ENCODE results near the gene HSDL1.
A peak's percentile ranks its signal among the peaks of the same experiment; 100 is the strongest.

The HSDL1 gene

GRCh38 chr16:84176192-84177053 is 31.4 kb upstream of the HSDL1 start:
- no peak for DNase-seq (ENCODE audit: low read depth)

DNA sequence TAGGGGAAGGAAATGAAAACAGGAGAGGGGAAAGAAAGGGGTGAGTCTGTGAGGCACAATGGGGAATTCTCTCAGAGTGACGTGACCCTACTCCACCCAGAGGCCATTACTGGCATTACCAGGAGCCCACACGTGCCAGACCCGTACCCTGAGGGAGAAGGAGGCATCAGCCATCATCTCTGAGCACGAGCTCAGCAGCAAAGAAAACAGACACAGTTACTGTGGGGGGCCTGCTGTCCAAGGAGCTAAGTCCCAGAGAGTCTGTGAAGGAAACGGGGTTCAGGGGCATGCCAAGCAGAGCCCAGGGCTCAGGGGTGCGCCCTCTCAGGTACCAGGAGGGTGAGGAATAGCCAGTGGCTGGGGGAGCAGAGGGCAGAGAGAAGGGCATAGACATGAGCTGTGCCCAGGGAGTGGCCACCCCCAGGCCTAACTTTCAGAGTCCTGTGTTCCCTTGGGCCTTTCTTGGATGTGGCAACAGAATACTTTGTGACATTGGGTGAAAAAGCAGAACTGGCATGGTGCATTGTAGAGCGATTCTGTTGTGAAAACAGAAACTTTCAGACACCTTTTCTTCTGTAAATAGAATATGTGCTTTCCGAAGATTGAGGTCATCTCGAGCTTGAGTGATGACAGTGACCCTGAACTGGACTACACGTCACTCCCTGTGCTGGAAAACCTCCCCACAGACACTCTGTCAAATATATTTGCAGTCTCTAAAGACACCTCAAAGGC is 30.5 kb upstream of the HSDL1 start:
- no peak for DNase-seq (ENCODE audit: low read depth)

DNA sequence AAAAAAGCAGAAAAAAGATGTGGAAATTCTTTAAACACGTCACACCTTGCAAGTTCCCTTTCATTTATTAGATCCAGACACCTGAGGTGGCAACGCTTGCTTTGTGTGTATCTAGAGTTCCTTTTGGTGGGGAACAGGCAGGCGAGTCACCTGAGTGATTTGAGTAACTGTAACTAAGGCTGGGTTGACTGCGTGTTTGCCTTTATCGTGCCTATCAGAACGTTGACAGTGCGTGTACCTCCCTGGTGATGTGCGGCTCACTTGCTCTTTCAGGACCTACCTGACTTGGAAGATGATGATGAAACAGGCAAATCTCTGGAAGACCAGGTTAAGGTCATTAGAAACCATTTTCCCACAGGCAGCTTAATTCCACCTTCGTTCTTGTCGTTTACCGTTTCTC is 29.4 kb upstream of the HSDL1 start:
- DNase-seq (ENCODE audit: low read depth): no peak

DNA sequence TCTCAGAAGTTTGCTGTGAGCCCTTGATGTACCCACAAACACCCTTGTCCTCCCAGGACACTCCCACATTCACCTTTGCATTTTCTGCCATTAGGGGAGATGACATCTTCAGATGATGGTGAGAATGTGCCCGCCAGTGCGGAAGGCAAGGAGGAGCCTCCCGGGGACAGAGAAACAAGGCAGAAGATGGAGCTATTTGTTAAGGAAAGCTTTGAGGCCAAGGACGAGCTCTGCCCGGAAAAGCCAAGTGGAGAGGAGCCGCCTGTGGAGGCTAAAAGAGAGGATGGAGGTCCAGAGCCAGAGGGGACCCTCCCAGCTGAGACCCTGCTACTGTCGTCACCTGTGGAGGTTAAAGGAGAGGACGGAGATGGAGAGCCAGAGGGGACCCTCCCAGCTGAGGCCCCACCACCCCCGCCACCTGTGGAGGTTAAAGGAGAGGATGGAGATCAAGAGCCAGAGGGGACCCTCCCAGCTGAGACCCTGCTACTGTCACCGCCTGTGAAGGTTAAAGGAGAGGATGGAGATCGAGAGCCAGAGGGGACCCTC is 24.9 kb upstream of the HSDL1 start:
- no peak for DNase-seq (ENCODE audit: low read depth)

GRCh38 chr16:84166796-84167695 is 22.1 kb upstream of the HSDL1 start:
- no peak for DNase-seq (ENCODE audit: low read depth)

DNA sequence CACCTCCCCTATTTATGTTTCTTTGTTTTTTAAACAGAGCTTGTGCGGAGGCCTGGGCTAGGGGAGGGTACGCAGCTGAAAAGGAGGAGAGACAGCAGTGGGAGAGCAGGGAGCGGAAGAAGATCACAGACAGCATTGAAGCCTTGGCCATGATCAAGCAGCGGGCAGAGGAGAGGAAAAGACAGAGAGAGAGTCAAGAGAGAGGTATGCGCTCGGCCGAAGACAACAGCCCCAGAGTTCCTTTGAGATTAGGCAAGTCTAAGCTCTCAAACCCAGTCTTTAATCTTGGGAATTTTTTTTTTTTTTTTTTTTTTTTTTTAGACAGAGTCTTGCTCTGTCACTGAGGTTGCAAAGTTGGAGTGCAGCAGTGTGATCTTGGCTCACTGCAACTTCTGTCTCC is 20.8 kb upstream of the HSDL1 start:
- DNase-seq (ENCODE audit: low read depth): no peak

- no peak for DNase-seq (ENCODE audit: low read depth)
Observed at GRCh38 chr16:84161801-84162200, 16.8 kb upstream of the HSDL1 start.

- DNase-seq (ENCODE audit: low read depth): no peak
Observed at GRCh38 chr16:84161037-84161436, 16.1 kb upstream of the HSDL1 start.

- DNase-seq (ENCODE audit: low read depth): no peak
Observed at GRCh38 chr16:84159800-84160199, 14.8 kb upstream of the HSDL1 start.

- DNase-seq (ENCODE audit: low read depth): no peak
Observed at GRCh38 chr16:84159007-84159406, 14.0 kb upstream of the HSDL1 start.

- DNase-seq (ENCODE audit: low read depth): no peak
Observed at GRCh38 chr16:84156342-84156784, 11.4 kb upstream of the HSDL1 start.

DNA sequence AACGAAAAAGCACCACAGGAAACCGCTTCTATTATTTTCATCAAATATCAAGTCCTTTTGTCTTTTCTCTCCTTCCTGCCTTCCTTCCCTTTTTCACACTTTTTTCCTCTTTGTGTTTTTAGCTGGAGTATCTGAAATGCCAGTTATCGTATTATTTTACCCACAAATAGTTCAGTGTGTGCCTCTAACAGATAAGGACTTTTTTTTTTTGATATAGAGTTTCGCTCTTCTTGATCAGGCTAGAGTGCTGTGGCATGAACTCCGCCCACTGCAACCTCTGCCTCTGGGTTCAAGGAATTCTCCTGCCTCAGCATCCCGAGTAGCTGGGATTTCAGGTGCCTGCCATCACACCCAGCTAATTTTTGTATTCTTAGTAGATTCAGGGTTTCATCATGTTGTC is 10.8 kb upstream of the HSDL1 start:
- DNase-seq (ENCODE audit: low read depth): no peak

- DNase-seq (ENCODE audit: low read depth): no peak
Observed at GRCh38 chr16:84155226-84155625, 10.2 kb upstream of the HSDL1 start.

- no peak for DNase-seq (ENCODE audit: low read depth)
Observed at GRCh38 chr16:84153660-84154214, 8.8 kb upstream of the HSDL1 start.

DNA sequence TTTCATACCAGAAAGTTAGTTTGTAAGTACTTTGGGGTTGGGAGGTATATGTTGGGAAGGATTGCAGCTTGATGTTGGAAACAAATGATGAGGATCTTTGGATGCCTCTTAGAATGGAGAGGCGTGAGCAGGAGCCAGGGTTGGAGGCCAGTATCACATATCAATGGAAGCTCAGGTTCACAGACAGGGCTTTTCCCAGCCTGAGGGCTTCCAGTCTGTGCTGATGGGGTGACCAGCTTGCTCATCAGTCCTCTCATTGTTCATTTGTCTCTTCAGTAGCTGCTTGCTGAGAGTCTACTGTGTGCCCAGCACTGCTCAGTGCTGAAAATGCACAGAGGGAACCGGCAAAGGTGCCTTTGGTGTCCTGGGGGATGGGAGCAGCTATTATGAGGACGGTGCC is 5.9 kb upstream of the HSDL1 start:
- DNase-seq (ENCODE audit: low read depth): no peak

- peak; percentile 13 for DNase-seq (ENCODE audit: low read depth)
Observed at GRCh38 chr16:84144209-84144858, 643 bp downstream of the HSDL1 start.

GRCh38 chr16:84143784-84144199 is 1.2 kb downstream of the HSDL1 start:
- no peak for DNase-seq (ENCODE audit: low read depth)

- no peak for DNase-seq (ENCODE audit: low read depth)
Observed at GRCh38 chr16:84143081-84143480, 1.9 kb downstream of the HSDL1 start.

DNA sequence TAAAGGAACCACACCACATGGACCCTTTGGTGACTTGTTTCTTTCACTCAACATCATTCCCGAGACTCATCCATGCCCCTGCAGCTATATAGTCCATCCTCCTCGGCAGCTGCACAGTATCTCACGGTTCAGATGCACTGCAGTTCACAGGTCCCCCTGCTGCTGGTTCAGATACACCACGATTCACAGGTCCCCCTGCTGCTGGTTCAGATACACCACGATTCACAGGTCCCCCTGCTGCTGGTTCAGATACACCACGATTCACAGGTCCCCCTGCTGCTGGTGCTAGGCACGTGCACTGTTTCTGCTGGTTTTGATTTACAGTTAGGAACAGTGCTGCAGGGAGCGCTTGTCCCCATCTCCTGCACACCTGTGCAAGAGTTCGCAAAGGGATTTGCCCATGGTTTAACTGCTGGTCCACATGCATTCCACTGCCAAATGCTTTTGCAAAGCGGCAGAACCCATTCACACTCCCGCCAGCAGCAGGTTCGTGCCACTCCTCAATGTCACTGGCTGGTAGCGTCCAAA is 3.8 kb downstream of the HSDL1 start:
- DNase-seq (ENCODE audit: low read depth): no peak

DNA sequence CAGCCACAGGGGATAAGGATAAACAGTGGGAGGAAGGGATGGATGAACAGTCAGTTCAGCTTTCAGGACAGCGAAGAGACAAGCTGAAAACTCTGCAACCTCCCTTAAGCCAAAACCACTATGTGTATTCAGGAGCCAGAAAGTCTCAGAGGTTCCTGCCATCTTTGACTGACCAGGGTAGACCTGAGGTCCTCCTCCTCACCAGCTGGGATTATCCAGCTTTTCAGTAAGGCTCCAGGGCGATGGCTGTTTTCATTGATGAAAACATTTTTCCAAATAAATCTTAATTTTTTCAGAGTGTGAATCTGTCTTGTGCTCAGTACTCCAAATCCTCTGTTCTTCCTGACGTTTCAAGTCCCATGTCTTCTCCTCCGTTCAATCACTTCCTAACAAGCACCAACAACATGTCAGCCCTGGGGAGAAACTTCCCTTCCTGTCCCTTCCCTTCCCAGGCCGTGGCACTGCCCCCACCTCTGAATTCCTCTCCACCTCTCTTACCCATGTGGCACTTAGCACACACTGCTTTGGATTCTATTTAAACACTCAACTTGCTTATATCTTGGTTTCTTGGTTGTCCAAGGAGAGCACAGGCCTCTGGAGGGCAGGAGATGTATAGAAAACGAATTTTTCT is 5.2 kb downstream of the HSDL1 start:
- no peak for DNase-seq (ENCODE audit: low read depth)
